ENCODE results near the gene CAPN11.
"Not testable (repeated sequence)": the region's sequence is repeated elsewhere in the genome, so short reads cannot be mapped to it uniquely, and the experiment has no call there.

The CAPN11 gene

DNA sequence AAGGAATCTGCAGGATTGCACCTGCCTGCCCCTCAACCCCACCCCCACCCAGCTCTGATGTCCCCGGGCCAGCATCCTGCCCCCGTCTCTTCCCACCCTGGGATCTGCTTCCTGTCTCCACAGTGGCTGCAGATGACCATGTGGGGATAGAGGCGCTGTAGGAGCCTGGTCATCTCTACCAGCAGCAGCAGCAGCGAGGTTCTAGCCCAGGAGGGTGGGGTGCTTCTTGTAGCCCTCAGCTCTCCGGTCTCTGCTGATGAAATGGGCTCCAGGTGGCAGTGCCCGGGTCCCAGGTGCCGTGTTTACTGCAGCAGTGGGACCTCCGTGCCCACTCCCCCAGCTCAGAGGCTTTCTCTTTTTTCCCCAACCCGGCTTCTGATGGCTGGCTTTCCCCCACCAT, 25.2 kb downstream of the CAPN11 start:
- no peak for DNase-seq

DNA sequence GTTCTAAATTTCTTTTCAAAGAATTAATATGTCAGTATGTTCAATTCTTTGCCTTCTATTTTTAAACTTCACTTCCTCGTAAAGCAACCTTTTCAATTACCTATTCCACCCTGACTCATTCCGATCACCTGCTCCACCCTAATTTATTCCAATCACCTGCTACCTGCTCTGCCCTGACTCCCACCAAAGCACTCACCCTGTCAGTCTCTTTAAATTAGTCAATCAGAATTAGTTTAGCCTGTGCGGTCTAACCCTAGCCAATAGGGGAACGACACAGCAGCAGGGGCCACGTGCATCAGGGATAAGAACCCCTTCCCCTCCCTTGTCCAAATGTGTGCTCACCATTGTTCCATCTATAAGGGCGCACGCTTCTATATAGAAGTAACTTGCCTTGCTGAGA, 26.7 kb downstream of the CAPN11 start:
- DNase-seq = not testable (repeated sequence)

DNA sequence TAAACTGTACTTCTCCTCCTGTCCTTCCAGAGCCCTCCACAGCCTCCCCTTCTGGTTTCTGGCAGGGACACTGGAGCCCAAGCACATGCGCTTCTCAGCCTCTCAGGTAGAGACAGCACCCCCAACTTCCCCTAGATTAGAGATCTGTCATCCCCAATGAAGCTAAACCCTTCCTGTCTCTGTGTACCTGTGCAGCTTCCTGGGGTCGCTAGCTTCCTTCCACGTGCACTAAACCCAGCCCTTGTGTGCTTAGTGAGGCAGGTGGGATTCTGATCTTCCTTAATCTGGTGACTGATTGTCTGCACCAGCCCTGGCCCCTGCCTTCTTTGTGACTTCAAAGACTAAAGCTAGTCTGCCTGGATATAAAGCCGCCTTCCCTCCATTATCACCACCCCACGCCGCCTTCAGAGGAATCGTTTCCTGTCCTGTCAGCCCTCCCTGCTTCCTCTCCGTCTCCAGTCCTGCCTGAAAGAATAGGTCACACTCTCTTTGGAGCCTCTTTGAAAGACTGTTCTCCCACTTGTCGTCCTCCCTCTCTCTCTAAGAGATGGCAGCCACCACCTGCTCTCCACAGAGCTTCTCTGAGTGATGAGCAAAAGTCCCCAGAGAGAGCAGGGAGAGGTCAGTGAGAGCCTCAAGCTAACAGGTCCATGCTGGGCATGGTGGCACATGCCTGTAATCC, 27.5 kb downstream of the CAPN11 start:
- no peak for DNase-seq

DNA sequence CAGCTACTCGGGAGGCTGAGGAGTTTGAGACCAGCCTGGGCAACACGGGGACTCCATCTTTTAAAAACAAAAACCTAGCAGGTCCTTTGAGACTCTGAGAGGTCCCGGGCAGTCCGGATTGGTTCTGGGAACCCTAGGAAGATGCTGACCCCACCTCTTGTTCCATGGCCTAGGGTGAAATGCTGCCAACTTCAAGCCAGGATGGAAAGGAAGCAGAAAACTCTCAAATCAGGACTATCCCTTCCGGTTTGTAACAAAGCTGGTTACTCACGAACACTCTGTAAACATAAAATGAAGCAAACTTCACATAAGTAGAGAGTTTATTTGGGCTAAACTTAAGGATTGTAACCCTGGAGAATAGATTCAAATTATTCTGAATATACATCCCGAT, 28.0 kb downstream of the CAPN11 start:
- DNase-seq = no peak

DNA sequence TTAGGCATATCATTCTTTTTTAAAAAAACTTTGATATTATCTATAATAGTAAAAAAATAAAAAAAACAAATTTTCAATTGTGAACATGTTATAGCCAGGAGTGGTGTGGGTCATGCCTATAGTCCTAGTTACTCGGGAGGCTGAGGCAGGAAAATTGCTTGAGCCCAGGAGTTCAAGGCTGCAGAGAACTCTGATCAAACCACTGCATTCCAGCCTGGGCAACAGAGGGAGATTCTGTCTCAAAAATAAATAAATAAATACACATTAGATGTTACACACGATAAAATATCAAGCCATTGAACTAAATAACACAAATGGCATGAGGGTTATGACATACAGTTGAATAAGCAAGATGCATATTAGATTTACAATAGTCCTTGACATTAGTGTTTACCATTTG, 30.2 kb downstream of the CAPN11 start:
- DNase-seq = no peak

DNA sequence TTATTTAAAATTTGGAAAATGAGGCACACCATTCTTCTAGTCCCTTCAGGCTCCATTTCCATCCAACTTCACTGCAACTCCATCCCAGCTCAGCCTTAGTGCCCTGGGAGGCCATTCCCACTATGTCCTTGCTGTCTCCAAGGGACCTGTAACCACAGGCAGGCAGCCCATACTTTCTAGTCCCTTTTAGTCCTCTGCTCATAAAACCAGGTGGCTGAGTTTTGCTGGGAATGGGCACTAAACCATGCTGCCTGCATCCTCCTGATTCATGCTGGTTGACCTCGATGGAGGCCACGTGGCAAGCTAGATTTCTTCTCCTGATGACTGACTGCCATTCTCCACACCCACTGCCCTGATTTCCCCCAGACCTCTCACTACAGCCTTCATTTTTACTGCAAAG, 30.6 kb downstream of the CAPN11 start:
- DNase-seq = no peak

DNA sequence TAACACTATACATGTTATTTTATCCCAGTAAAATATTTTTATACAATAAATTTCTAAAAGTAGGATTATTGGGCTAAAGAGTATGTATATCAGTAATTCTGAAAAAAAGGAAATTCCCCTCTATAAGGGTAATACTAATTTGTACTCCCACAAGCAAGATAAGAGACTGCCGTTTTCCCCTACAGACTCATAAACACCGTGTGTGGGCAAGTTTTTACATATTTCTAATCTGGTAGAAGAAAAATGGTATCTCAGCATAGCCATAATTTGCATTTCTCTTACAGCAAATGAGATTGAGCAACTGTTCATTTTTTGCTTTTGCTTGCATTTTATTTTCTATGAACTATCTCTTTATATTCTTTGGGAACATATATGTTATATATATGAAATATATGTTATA, 32.1 kb downstream of the CAPN11 start:
- DNase-seq = no peak

DNA sequence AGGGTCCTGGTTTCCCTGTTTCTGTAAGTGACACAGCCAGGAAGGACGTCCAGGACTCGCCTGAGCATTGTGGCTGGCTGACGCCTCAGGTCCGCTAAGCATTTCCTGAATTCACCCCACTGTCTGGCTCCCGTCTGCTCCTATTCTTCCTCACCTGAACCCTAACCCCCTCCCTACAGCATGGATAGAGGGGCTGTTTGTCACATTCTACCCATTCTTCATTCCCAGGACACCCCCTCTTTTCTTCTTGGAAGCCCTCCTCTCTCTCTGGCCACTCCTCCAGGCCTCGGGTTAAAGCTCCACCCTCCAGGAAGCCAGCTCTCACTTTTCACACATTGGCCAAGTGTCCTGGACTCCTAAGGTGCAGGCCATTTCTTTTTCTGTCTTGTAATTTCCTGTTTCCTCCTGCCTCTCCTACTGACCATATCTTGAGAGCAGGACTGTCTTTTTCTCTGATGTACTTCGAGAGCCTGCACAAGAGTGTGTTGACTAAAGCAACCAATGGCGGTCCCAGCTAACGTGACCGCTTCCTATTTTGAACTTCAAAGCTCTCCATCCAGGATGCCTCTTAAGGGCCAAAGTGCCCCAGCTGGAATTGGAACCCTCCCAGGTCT, 33.9 kb downstream of the CAPN11 start:
- DNase-seq = no peak

DNA sequence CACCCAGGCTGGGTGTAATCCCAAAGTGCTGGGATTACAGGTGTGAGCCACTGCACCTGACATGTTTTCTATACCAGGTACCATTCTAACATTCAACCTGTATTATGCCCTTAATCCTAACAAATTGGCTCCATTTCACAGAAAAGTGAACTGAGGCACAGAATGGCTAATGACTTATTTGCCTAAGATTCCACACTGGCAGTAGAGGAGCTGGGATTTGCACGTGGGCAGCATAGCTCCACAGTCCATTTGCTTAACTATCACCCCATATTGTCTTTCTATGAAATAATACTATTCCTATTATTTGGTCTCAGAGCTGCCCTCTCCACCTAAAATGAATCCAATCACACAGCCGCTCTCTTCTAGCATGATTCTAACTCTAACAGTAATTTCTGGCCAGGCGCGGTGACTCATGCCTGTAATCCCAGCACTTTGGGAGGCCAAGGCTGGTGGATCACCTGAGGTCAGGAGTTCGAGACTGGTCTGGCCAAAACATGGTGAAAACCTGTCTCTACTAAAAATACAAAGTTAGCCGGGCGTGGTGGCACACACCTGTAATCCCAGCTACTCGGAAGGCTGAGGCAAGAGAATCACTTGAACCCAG, 34.8 kb downstream of the CAPN11 start:
- no peak for DNase-seq

DNA sequence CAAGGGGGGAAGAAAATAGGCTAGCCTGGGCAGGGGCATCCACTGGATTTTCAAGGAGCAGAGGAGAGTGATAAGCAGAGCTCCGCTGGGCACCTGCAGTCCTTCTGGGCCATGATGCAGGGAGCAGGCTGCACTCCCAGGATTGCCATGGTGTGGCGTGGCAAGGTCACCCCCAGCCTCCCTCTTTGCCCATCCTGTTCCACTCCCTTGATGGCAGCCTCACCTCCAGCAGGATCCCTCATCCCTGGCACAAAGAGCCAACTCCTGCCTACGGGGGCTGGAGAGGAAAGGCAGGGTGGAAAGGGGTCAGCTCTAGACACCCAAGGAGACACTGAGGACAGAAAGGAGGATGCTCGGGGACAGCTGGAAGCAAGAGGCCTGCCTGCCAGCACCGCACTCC, 35.7 kb downstream of the CAPN11 start:
- no peak for DNase-seq

DNA sequence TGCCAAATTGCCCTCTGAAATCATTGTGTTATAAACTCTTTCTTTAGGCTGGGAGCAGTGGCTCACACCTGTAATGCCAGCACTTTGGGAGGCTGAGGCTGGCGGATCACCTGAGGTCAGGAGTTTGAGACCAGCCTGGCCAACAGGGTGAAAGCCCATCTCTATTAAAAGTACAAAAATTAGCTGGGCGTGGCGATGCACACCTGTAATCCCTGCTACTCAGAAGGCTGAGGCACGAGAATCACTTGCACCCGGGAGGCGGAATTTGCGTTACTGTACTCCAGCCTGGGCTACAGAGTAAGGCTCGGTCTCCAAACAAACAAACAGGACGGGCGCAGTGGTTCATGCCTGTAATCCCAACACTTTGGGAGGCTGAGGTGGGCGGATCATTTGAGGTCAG, 37.7 kb downstream of the CAPN11 start:
- not testable (repeated sequence) for DNase-seq

DNA sequence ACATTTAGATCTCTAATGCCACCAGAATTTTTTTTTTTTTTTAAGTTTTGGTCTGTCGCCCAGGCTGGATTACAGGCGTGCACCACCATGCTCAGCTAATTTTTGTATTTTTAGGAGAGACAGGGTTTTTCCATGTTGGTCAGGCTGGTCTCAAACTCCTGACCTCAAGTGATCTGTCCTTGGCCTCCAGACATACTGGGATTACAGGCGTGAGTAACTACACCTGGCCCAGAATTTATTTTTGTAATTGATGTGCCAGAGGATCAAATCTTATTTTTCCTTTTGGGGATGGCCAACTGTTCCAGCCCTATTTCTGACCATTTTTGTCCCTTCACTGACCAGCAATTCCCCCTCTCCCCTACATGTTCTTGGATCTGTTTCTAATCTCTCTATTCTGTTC, 40.1 kb downstream of the CAPN11 start:
- DNase-seq = no peak

DNA sequence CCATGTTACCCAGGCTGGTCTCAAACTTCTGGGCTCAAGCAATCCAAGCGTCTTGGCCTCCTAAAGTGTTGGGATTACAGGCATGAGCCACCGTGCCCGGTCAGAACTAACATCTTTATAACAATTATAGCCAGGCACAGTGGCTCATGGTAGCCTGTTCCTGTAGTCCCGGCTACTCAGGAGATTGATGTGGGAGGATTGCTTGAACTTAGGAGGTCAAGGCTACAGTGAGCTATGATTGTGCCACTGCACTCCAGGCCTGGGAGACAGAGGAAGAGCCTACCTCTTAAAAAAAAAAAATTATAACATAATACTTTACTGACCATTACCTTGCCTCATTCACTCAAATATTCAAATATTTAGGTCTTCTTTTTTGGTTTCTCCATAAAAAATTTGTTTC, 41.3 kb downstream of the CAPN11 start:
- no peak for DNase-seq

DNA sequence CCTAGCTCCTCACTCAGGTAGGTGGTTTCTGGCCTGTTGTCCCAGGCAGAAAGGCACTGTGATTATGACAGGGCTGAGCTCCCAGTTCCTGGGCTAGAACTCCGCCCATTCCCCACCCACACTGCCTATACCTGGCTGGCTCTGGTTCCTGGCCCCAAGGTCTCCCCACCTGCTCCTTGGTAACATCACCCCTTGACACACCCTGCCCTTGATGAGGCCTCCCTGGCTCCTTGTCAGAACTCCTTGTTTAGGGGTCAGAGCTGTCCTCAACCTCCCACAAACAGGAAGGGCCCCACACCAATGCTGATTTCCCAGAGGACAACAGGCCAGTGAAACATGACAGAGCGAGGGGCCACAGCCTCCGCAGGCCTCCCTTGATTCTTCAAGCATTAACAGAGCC, 42.6 kb downstream of the CAPN11 start:
- no peak for DNase-seq

DNA sequence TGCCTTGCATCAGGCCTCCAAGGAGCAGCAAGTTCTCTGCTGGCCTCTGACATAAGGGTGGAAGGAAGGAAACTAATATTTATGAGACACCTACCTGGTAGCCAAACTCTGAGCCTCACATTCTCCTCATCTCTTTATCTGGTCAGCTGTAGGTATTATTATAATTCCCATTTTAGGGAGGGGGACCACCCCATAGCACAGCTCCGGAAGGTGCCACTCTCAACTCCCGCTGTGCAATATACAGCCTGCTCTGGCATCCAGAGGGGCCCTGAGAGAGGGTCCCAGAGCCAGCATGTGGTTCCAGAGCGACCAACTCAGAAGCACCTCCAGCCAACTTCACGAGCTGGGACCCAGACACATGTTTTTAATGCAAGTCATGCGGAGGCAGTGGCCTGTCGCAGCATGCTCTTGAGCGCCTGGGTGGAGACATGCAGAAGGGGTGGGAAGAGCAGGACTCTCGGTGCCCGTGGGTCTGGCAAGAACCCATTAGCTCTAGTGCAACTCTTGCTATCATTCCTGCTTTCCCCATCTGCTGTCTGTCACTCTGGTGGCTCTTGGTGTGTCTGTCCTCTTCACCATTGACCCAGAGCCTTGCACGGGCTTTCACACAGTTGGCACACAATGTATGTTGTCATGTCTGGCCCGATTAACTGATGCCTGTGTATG, 43.2 kb downstream of the CAPN11 start:
- DNase-seq = no peak

DNA sequence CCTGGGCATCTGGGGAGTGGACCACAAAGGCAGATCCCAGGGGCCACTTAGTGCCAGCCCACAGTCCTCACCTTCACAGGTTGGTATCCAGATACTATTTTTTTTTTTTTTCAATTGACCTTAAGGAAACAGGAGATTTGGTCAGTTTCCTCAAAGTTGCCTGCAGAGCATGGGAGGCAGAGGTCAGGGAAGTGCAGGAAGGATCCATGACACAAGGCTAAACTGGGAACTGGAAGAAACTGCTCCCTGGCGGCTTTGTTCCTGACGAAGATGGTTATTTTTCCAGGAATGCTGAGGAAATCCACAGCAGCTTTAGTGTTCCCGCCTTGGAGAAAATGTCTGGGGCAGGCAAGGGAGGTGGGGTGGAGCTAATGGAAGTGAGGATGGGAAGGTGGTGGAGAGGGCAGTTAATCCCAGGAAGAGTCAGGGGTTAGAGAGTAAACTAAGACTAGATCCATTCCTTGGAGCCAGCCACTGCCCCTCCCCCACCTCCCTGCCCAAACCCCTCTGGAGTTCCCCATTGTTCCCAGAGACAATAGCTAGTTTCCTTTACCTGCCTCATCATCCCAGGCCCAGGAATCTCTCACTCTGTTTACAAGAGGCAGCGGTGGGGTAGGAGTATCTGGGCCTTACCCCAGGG, 43.8 kb downstream of the CAPN11 start:
- no peak for DNase-seq

DNA sequence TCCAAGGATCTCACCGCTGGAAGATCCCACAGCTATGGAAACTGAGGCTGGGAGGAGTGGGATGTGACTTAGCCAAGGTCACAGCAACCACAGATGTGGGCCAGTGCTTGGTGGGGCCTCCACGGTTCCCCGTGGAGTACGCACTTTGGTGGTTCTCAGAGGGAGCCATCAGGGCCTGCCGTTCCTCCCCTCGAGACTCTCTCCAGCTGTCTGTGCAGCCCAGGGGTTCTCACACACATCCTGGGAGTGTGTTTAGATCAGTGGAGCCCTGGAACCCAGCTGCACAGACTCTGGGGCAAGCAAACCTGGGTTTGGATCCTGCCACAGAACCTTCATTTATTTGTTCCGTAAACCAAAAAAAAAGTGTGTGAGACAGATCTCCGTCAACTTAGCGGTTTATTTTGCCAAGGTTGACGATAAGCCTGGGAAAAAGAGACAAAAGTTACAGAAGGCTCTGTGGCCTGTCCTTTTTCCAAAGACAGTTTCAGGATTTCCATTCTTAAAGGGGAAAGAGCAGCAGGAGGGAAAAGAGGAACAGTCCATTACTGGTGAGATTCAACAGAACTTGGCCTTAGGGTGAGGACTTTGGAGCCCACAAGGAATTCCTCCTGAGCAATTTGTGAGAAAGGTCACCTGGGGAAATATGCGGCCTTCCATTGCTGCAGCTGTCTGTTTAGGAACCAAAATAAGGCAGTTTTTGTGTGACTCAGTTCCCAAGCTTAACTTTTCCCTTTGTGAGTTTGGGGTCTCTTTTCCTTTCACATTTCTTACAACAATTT, 44.5 kb downstream of the CAPN11 start:
- no peak for DNase-seq

DNA sequence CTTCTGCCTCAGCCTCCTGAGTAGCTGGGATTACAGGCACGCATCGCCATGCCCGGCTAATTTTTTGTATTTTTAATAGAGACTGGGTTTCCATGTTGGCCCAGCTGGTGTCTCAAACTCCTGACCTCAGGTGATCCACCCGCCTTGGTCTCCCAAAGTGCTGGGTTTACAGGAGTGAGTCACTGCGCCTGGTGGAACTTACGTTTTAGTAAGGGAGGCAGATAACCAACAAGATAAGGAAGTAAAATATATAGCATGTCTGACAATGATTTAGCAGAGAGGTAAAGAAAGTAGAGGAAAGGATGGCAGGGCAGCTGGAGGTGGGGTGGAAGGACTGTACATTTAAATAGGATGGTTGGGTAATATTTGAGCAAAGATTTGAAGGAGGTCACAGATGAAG, 45.3 kb downstream of the CAPN11 start:
- DNase-seq = no peak

DNA sequence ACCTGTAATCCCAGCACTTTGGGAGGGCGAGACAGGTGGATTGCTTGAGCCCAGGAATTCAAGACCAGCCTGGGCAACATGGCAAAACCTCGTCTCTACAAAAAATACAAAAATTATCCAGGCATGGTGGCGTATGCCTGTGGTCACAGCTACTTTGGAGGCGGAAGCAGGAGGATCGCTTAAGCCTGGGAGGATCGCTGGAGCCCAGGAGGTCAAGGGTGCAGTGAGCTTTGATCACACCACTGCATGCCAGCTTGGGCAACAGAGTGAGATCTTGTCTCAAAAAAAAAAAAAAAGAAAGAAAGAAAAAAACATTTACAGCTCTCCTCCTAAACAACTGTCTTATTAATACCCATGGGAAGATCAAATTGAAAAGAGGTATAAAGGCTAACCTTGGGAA, 49.3 kb downstream of the CAPN11 start:
- no peak for DNase-seq

DNA sequence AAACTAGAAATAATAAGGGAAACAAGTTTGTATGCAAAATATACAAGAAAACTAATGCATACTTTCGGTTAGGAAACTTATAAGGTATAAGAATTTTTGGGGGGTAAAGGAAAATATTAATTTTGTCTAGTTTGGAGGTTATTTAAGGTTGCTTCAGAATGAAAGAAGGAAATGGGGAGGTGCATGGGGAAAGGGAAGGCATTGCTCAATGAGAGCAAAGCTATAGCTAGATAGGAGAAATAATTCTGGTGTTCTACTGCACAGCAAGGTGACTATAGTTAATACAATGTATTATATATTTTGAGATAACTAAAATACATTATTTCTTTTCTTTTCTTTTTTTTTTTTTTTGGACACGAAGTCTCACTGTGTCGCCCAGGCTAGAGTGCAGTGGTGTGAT, 52.7 kb downstream of the CAPN11 start:
- DNase-seq = no peak

DNA sequence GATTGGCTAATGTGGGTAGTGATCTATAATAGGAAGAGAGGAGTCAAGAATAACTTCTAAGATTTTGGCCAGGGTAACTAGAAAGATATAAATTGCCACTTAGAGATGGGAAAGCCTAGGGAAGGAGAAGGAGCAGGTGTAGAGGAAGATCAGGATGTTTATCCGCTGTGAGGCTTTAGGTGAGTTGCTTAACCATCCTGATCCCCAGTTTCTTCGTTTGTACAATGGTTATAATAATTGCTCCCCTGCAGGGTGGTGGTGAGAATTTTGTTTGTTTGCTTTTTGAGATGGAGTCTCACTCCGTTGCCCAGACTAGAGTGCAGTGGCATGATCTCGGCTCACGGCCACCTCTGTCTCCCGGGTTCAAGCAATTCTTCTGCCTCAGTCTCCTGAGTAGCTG, 55.7 kb downstream of the CAPN11 start:
- DNase-seq = no peak

DNA sequence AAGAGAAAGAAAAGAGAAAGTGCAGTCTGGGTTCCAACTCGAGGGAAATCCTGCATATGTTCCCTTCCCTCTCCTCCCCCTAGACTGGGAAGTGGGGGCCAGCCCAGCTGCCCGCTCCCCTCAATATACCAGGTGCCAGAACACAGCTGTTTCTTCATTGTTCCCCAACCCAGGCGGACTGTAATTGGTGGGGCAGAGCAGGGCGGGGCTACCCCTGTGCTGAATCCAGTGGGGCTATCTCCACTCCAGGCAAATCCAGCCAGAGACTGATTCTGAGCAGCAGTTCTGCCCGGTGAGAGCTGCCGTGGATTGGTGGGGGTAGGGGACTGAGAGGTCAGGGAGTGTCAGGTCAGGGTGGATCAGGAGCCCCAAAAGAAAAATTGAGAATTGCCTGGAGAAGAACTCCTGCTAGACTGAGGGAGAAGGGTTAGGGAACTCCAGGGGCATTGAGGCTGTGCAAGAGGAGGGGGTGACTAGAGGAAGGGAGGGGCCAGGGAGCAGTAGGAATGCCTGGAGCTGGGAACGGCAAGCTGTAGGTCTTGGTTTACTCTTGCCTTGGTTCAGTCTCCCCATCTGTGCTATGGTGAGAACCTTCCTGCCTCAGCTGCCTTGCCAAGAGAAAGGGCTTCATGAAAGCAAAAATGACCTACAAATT, 58.2 kb downstream of the CAPN11 start, which contains the start of gene MYMX:
Gene MYMX, plus strand, starts transcription at position 250 of the 655 bp plus-strand sequence. CDS start 546 bp downstream, outside the sequence.
- DNase-seq = no peak
